ENCODE results near the gene FCHSD1.

DNA sequence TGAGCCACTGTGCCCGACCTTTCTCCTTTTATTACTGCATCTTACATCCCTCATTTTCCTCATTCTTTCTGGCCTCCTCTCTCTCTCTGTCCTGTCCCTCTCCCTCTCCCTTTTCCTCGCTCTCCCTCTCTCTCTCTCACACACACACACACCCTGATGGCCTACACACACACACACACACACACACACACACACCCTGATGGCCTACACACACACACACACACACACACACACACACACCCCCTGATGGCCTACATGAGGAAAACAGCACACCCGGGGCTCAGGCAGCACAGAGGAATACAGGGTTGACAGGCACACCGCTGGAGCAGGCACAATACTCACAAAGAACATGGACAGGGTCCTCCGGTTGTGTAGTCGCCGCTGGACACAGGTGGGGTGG, 3.8 kb upstream of the FCHSD1 start:
- TF ChIP-seq EZH2 (IDR thresholded peaks at IDR 0.05; ENCODE audit: insufficient read depth, low read length): no peak
- TF ChIP-seq, protein P1, sequence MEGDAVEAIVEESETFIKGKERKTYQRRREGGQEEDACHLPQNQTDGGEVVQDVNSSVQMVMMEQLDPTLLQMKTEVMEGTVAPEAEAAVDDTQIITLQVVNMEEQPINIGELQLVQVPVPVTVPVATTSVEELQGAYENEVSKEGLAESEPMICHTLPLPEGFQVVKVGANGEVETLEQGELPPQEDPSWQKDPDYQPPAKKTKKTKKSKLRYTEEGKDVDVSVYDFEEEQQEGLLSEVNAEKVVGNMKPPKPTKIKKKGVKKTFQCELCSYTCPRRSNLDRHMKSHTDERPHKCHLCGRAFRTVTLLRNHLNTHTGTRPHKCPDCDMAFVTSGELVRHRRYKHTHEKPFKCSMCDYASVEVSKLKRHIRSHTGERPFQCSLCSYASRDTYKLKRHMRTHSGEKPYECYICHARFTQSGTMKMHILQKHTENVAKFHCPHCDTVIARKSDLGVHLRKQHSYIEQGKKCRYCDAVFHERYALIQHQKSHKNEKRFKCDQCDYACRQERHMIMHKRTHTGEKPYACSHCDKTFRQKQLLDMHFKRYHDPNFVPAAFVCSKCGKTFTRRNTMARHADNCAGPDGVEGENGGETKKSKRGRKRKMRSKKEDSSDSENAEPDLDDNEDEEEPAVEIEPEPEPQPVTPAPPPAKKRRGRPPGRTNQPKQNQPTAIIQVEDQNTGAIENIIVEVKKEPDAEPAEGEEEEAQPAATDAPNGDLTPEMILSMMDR (IDR thresholded peaks at IDR 0.05; ENCODE audit: insufficient read depth, low read depth, low read length): no peak
